IPS DF 6.9 (cell line): Measurements from ENCODE around the gene GNAZ.

ENCODE experiments used
- DNase-seq: peaks from one replicate; pipeline ENCODE4 v3.0.0-alpha.2; 2013; ENCODE audit warnings: low read depth, low spot score
- H3K27ac ChIP-seq: one replicate; pipeline ENCODE4 v1.5.1; 2013; ENCODE audit warnings: low read length, control low read depth
- H3K27me3 ChIP-seq: 2 replicates; pipeline ENCODE4 v1.6.1; 2013; ENCODE audit warnings: mild to moderate bottlenecking, low read length; ENCODE audit not compliant: control insufficient read depth, insufficient read depth
- H3K36me3 ChIP-seq: 2 replicates; pipeline ENCODE4 v1.6.1; 2013; ENCODE audit warnings: low read length; ENCODE audit not compliant: control insufficient read depth, insufficient read depth
- H3K4me1 ChIP-seq: 2 replicates; pipeline ENCODE4 v1.6.1; 2013; ENCODE audit warnings: low read length; ENCODE audit not compliant: control insufficient read depth, insufficient read depth
- H3K4me3 ChIP-seq: 2 replicates; pipeline ENCODE4 v1.5.1; 2013; ENCODE audit warnings: mild to moderate bottlenecking, low read length
- H3K9me3 ChIP-seq: 2 replicates; pipeline ENCODE4 v1.6.1; 2013; ENCODE audit warnings: low read length, inconsistent platforms; ENCODE audit not compliant: control insufficient read depth, insufficient read depth
- WGBS: extraction: QIAGEN DNeasy Blood & Tissue Kit; methylation state at CpG from one replicate; pipeline ENCODE4 v1.1.7; 2013; ENCODE audit warnings: mixed read lengths, missing lambda C conversion rate; ENCODE audit not compliant: insufficient read length, insufficient coverage; 5-methylcytosine and 5-hydroxymethylcytosine counted together

Gene GNAZ

GRCh38 chr22:23161574-23161973 lies 91.3 kb downstream of the GNAZ start:
- Histone ChIP-seq H3K27ac (no peak overlapping the region), H3K36me3 (no peaks in the 10 kb centered on the region; the same call in 1 of the 2 replicates), H3K9me3 (no peaks in the 10 kb centered on the region), H3K27me3 (no peaks in the 10 kb centered on the region), H3K4me3 (no peak overlapping the region), H3K4me1 (peaks cover 2% of the 10 kb centered on the region; the same call in 1 of the 2 replicates)
- no peak for DNase-seq
- WGBS: no CpG with 5 or more reads among the region's 13 CpGs

GRCh38 chr22:23163665-23164064 lies 93.3 kb downstream of the GNAZ start:
- no peak overlapping the region for H3K4me3 ChIP-seq
- H3K4me1 ChIP-seq: peaks cover 3% of the 10 kb centered on the region; the same call in 1 of the 2 replicates
- H3K27ac ChIP-seq: no peak overlapping the region
- H3K36me3 ChIP-seq: no peaks in the 10 kb centered on the region; the same call in 1 of the 2 replicates
- no peak for DNase-seq
- H3K9me3 ChIP-seq: no peaks in the 10 kb centered on the region
- no CpG with 5 or more reads among the region's 8 CpGs for WGBS
- no peaks in the 10 kb centered on the region for H3K27me3 ChIP-seq

- Histone ChIP-seq H3K36me3 (no peaks in the 10 kb centered on the region; the same call in 1 of the 2 replicates), H3K4me3 (no peak overlapping the region), H3K27me3 (no peaks in the 10 kb centered on the region), H3K4me1 (peaks cover 3% of the 10 kb centered on the region; the same call in 1 of the 2 replicates), H3K9me3 (no peaks in the 10 kb centered on the region), H3K27ac (no peak overlapping the region)
- WGBS: no CpG with 5 or more reads among the region's 11 CpGs
- DNase-seq: no peak
Observed at GRCh38 chr22:23164091-23164490, 93.8 kb downstream of the GNAZ start.

GRCh38 chr22:23166042-23166831 lies 95.9 kb downstream of the GNAZ start:
- Histone ChIP-seq H3K27me3 (no peaks in the 10 kb centered on the region), H3K4me3 (no peak overlapping the region), H3K36me3 (no peaks in the 10 kb centered on the region; the same call in 1 of the 2 replicates), H3K9me3 (no peaks in the 10 kb centered on the region), H3K27ac (no peak overlapping the region), H3K4me1 (peaks cover 3% of the 10 kb centered on the region; the same call in 1 of the 2 replicates)
- no peak for DNase-seq
- WGBS: no CpG with 5 or more reads among the region's 6 CpGs

GRCh38 chr22:23166841-23167616 lies 96.7 kb downstream of the GNAZ start:
- no CpG with 5 or more reads among the region's 10 CpGs for WGBS
- no peak overlapping the region for H3K4me3 ChIP-seq
- peaks cover 3% of the 10 kb centered on the region; the same call in 1 of the 2 replicates for H3K4me1 ChIP-seq
- DNase-seq: no peak
- H3K27me3 ChIP-seq: no peaks in the 10 kb centered on the region
- no peaks in the 10 kb centered on the region for H3K9me3 ChIP-seq
- no peaks in the 10 kb centered on the region for H3K36me3 ChIP-seq
- H3K27ac ChIP-seq: no peak overlapping the region

GRCh38 chr22:23168391-23169042 lies 98.2 kb downstream of the GNAZ start:
- no peak for DNase-seq
- WGBS: no CpG with 5 or more reads among the region's 9 CpGs
- peaks cover 3% of the 10 kb centered on the region; the same call in 1 of the 2 replicates for H3K4me1 ChIP-seq

GRCh38 chr22:23169043-23169406 lies 98.7 kb downstream of the GNAZ start:
- no CpG with 5 or more reads among the region's 4 CpGs for WGBS

More at GRCh38 chr22:23168391-23169042, 98.2 kb downstream of the GNAZ start:
- Histone ChIP-seq H3K36me3 (no peaks in the 10 kb centered on the region), H3K27ac (no peak overlapping the region), H3K9me3 (no peaks in the 10 kb centered on the region), H3K4me3 (no peak overlapping the region), H3K27me3 (no peaks in the 10 kb centered on the region)

More at GRCh38 chr22:23169043-23169406, 98.7 kb downstream of the GNAZ start:
- Histone ChIP-seq H3K36me3 (no peaks in the 10 kb centered on the region), H3K27me3 (no peaks in the 10 kb centered on the region), H3K9me3 (no peaks in the 10 kb centered on the region), H3K27ac (no peak overlapping the region), H3K4me3 (no peak overlapping the region), H3K4me1 (peaks cover 3% of the 10 kb centered on the region; the same call in 1 of the 2 replicates)
- DNase-seq: no peak
